NCI-H2171 (cell line): Measurements from ENCODE around the gene LSM14A.

ENCODE experiments used
- DNase-seq: peaks from one replicate; lab custom pipeline; 2025; lab: John Stamatoyannopoulos, UW

Gene LSM14A

GRCh38 chr19:34255546-34255945 lies 83.2 kb downstream of the LSM14A start:
- DNase-seq, result no peak

DNA sequence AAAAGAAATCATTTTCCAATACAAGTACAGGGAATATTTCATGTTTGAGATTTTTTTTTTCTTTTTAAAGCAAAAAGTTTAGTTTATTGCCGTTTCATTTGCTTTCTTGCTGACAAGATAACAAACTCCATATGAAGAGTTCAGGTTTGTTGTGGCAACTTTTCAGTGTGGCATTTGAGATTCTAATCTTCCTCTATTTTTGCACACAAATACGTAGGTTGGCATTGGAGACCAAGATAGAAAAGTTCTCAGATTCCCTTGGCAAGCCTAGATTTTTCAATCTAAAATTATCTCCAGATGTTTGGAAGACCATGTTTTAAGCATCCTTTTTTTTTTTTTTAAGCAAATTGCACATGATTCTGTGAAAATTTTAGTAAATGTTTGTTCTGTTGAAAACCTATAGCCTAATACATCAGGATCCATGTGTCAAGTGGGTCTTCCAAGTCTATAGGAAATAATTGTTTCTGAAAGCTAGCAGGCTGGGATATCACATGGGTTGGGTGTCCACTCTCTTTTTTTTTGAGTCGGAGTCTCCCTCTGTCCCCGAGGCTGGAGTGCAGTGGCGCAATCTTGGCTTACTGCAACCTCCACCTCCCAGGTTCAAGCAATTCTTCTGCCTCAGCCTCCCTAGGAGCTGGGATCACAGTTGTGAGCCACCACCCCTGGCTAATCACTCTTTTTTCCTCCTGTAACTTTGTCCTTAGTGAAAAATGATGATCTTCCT lies 84.7 kb downstream of the LSM14A start:
- no peak for DNase-seq

DNA sequence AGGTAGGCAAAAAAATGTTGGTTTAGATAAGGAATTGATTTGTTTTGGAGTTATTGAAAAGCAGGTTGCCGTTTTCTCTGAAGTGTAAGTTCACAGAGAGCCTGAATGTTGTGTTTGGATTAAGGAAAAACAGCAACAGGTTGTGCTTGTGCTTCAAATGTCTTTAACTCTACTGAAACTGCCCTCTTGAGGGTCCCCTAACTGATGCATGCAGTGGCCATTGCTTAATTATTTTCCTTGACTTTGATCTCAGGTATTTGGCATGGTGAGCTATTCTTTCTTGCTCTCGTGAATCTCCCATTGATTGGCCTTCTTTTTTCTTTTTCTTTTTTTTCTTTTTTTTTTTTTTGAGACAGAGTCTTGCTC lies 85.2 kb downstream of the LSM14A start:
- DNase-seq, result no peak

GRCh38 chr19:34259367-34260095 lies 87.2 kb downstream of the LSM14A start:
- DNase-seq, result no peak

GRCh38 chr19:34260771-34261173 lies 88.5 kb downstream of the LSM14A start:
- DNase-seq, result no peak

DNA sequence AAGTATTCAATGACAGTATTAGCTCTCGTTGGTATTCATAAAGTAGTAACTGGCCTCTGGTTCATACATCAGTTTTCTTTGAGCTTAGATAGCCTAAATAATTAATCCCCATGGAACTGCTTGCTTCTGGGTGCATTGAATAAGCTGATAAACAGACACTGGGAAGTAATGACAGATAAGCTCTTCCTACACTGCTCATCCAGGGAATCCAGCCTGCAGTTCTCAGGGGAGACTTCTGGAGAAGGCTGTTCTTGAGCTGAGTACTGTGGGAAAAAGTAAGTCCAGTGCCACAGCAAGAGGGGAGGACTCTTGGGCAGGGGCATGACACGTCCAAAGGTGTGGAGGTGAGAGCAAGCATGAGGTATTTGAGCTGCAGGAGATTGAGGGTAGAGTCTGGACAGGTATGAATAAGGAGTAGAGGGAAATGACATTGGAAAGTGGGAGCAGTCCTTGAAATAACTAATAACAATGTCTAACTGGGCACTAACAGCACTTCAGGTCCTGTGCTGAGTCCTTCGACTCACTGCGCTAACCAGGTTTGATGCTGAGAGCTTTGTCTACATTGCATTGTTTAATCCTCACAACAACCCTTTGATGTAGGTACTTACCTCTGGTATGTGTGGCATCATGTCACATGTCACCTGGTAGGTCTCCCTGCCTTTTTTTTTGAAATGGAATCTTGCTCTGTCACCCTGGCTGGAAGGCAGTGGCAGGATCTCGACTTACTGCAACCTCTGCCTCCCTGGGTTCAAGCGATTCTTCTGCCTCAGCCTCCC lies 89.2 kb downstream of the LSM14A start:
- no peak for DNase-seq

GRCh38 chr19:34263745-34264237 lies 91.5 kb downstream of the LSM14A start:
- no peak for DNase-seq

DNA sequence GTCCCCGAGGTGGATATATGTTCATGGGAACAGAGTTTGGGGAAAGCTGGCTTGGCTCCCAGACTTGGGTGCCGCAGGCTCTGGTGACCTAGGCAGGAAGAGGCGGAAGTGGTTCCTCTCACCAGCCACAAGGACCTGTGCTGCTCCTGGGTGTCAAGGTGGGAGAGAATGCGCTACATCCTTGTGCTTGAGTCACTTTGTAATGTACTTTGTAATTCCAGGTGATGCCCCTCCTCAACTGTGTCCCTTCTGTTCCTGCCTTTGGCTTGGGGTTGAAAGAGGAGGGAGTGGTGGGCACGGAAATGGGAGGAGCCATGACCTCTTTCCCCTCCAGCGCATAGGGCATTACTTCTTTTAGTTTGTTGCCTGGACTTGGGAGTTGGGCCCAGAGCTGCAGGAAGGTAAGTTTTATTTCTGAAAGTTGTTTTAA lies 92.9 kb downstream of the LSM14A start:
- DNase-seq, result no peak

- no peak for DNase-seq
Measured at GRCh38 chr19:34269081-34269480, 96.8 kb downstream of the LSM14A start.

DNA sequence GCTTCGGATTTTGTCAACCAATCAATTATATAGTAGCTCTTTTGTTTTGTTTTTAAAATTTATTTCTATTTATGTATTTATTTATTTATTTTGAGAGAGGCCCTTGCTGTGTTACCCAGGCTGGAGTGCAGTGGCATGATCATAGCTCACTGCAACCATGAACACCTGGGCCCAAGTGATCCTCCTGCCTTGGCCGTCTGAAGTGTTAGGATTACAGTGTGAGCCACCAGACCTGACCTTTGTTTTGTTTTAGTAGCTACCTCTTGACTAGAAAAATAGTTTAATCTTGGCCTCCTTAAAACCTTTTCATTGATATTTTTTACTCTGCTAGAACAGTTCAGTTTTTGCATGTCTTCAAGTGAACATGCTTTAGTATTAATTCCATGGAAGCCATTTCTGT lies 97.2 kb downstream of the LSM14A start:
- no peak for DNase-seq

- DNase-seq, result no peak
Measured at GRCh38 chr19:34269968-34270621, 97.8 kb downstream of the LSM14A start.

DNA sequence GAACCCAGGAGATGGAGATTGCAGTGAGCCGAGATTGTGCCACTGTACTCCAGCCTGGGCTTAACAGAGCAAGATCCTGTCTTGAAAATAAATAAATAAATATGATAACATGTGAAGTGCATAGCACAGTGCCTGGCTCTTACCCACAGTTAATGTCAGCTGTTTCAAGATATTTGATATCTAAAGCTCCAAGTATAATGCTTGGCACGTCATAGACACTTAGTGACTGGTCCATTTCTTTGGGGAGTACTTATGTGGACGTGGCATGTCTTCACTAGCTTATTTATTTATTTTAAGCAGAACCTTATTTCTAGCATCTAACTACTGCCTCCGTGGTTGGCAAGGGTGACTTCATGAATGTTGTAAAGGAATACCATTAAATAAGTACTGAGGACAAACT lies 100.8 kb downstream of the LSM14A start:
- DNase-seq, result no peak

- DNase-seq, result no peak
Measured at GRCh38 chr19:34274284-34274826, 102.1 kb downstream of the LSM14A start.

- DNase-seq, result no peak
Measured at GRCh38 chr19:34274827-34275625, 102.7 kb downstream of the LSM14A start.

DNA sequence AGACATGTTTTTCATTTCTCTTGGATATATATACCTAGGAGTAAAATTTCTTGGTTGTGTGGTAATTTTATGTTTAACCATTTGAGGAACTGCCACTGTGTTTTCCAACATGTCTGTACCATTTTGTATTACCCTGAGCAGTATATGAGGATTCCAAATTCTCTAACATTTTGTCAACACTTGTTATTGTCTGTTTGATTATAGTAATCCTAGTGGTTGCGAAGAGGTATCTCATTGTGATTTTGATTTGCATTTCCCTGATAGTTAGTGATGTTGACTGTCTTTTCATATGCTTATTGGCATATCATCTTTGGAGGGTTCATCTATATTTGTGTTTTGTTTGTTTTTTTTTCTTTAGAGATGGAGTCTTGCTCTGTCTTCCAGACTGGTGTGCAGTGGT lies 103.4 kb downstream of the LSM14A start:
- DNase-seq, result no peak

DNA sequence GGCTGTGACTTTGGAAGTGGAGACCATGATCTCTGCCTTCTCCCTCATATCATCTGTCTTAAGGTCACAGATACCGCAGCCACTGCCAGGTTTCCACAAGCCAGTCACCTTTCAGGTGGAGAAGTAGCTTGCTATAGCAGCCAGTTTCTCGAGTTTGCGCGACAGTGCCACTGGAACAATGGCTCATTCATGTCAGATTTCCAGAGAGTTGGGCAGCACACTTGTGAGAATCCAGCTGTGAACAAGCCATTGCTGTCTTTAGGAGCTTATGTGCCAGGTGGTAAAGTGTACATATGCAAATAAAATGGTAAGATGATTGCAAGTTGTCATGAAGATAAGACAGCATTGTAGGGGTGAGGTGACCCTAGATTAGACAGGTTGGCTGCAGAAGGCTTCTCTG lies 104.3 kb downstream of the LSM14A start:
- DNase-seq, result no peak

DNA sequence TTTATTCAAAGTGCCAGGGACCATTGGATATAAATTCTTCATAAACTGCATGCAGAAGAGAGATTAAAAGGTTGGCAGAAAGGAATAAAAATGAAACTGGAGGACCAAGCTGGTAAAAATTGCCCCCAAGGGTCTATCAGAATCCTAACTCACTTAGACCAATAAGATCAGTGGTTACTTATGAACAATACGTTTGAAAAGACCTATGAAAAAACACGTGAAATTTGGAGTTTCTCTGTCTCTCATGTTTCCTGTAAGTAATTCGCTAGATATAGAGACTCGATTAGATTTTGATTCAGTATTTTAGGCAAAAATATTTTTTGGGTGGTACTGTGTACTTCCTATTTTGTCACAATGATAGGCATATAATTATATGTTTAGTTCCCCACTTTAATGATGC lies 104.9 kb downstream of the LSM14A start:
- no peak for DNase-seq

DNA sequence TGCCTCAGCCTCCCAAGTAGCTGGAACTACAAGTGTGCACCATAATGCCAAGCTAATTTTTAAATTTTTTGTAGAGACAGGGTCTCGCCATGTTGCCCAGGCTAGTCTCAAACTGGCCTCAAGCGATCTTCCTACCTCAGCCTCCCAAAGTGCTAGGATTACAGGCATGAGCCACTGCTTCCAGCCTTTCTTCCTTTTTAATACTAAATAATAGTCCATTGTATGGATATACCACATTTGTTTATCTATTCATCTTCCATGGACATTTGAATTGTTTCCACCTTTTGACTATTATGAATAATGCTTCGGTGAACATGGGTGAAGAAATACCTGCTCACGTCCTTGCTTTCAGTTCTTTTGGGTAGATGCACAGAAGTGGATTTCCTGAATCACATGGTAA lies 106.5 kb downstream of the LSM14A start:
- DNase-seq, result no peak
